Measurements from ENCODE around the gene SNX20.

Gene SNX20

GRCh38 chr16:50679676-50680555, 1.2 kb downstream of the SNX20 start:
- DNase-seq (ENCODE audit: low spot score) = no peak

GRCh38 chr16:50679266-50679665, 1.8 kb downstream of the SNX20 start:
- DNase-seq (ENCODE audit: low spot score) = no peak

GRCh38 chr16:50678531-50678930, 2.6 kb downstream of the SNX20 start:
- no peak for DNase-seq (ENCODE audit: low spot score)

GRCh38 chr16:50677351-50677750, 3.8 kb downstream of the SNX20 start:
- DNase-seq (ENCODE audit: low spot score) = no peak

- no peak for DNase-seq (ENCODE audit: low spot score)
Observed at GRCh38 chr16:50676684-50677225, 4.4 kb downstream of the SNX20 start.

GRCh38 chr16:50675686-50676610, 5.2 kb downstream of the SNX20 start:
- DNase-seq (ENCODE audit: low spot score) = no peak

GRCh38 chr16:50674831-50675230, 6.3 kb downstream of the SNX20 start:
- DNase-seq (ENCODE audit: low spot score) = no peak

- DNase-seq (ENCODE audit: low spot score) = no peak
Observed at GRCh38 chr16:50673496-50674275, 7.4 kb downstream of the SNX20 start.

GRCh38 chr16:50671644-50672260, 9.4 kb downstream of the SNX20 start:
- DNase-seq (ENCODE audit: low spot score) = no peak

GRCh38 chr16:50670476-50670875, 10.6 kb downstream of the SNX20 start:
- DNase-seq (ENCODE audit: low spot score) = no peak

- no peak for DNase-seq (ENCODE audit: low spot score)
Observed at GRCh38 chr16:50669741-50670140, 11.4 kb downstream of the SNX20 start.

GRCh38 chr16:50668368-50669008, 12.6 kb downstream of the SNX20 start:
- DNase-seq (ENCODE audit: low spot score) = no peak

- DNase-seq (ENCODE audit: low spot score) = no peak
Observed at GRCh38 chr16:50667497-50668367, 13.4 kb downstream of the SNX20 start.

GRCh38 chr16:50666658-50667496, 14.2 kb downstream of the SNX20 start:
- no peak for DNase-seq (ENCODE audit: low spot score)

- peak; percentile 88 for DNase-seq (ENCODE audit: low spot score)
Observed at GRCh38 chr16:50665128-50665878, 15.8 kb downstream of the SNX20 start.

GRCh38 chr16:50664270-50664669, 16.8 kb downstream of the SNX20 start:
- no peak for DNase-seq (ENCODE audit: low spot score)

- DNase-seq (ENCODE audit: low spot score) = no peak
Observed at GRCh38 chr16:50662306-50662940, 18.7 kb downstream of the SNX20 start.

- no peak for DNase-seq (ENCODE audit: low spot score)
Observed at GRCh38 chr16:50659806-50660205, 21.3 kb downstream of the SNX20 start.
